ENCODE results near the gene OR11H7. TPM values are rescaled to one million over a fixed set of nuclear protein-coding genes. Genes with fewer than 3 reads are reported as not detected.

The OR11H7 gene
- total and polyA plus RNA-seq, 2 of the 4 experiments (the other 2 are of a cell fraction): not detected

DNA sequence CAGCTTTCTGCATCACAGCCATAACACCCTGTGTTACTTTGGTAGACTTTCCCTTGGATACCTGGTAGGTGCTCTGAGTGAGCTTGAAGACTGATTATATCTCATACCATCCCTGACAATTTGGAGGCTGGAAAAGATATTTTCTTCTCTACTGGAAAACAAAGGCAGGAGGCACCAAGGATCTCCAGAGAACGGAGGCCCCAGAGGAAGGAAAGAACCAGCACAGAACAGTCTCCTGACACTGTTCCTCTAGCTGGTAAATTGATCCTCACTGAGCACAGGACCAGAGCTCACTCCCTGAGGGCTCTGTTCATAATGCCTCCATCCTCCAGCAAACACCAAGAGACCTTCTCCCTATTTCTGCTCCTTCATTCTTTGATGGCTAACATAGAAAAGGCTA is 38.2 kb upstream of the OR11H7 start, which contains the start of gene OR11G2:
OR11G2 (plus strand) TSS at position 301 of the 400 bp plus-strand sequence. CDS start 6,542 bp downstream, outside the sequence.
- no peak within 1 kb of the TSS for H3K18ac ChIP-seq (ENCODE audit: low read depth, low read length)
- no peak within 1 kb of the TSS for H2AK9ac ChIP-seq (replicated peaks; ENCODE audit: low read depth, low read length, poor library complexity)
- H3K27me3 ChIP-seq (ENCODE audit: control insufficient read depth, insufficient read depth, low read length): no peaks in the 10 kb centered on the region
- no peak within 1 kb of the TSS for H3K4me3 ChIP-seq (ENCODE audit: insufficient read depth, low read depth, low read length)
- no peak within 1 kb of the TSS for H4K5ac ChIP-seq (ENCODE audit: low read depth, low read length)
- H3K36me3 ChIP-seq (ENCODE audit: control insufficient read depth, insufficient read depth, low read length): no peaks in the 10 kb centered on the region
- TF ChIP-seq MAZ (IDR thresholded peaks at IDR 0.05; ENCODE audit: borderline replicate concordance, low read depth, low read length) (no peak), RCOR1 (IDR thresholded peaks at IDR 0.05; ENCODE audit: insufficient replicate concordance, low read length) (no peak), MXI1 (IDR thresholded peaks at IDR 0.05; ENCODE audit: borderline replicate concordance, low read depth, low read length) (no peak), NFE2L2 (IDR thresholded peaks at IDR 0.05; ENCODE audit: low read depth, low read length) (no peak), CHD1 (IDR thresholded peaks at IDR 0.05; ENCODE audit: low read depth, low read length) (no peak), FOS (IDR thresholded peaks at IDR 0.05; ENCODE audit: low read depth, low read length) (no peak)
- TF ChIP-seq, protein P1, sequence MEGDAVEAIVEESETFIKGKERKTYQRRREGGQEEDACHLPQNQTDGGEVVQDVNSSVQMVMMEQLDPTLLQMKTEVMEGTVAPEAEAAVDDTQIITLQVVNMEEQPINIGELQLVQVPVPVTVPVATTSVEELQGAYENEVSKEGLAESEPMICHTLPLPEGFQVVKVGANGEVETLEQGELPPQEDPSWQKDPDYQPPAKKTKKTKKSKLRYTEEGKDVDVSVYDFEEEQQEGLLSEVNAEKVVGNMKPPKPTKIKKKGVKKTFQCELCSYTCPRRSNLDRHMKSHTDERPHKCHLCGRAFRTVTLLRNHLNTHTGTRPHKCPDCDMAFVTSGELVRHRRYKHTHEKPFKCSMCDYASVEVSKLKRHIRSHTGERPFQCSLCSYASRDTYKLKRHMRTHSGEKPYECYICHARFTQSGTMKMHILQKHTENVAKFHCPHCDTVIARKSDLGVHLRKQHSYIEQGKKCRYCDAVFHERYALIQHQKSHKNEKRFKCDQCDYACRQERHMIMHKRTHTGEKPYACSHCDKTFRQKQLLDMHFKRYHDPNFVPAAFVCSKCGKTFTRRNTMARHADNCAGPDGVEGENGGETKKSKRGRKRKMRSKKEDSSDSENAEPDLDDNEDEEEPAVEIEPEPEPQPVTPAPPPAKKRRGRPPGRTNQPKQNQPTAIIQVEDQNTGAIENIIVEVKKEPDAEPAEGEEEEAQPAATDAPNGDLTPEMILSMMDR (conservative IDR thresholded peaks at IDR 0.05; ENCODE audit: low read depth, low read length): no peak
- TF ChIP-seq, protein P2, sequence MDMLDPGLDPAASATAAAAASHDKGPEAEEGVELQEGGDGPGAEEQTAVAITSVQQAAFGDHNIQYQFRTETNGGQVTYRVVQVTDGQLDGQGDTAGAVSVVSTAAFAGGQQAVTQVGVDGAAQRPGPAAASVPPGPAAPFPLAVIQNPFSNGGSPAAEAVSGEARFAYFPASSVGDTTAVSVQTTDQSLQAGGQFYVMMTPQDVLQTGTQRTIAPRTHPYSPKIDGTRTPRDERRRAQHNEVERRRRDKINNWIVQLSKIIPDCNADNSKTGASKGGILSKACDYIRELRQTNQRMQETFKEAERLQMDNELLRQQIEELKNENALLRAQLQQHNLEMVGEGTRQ (IDR thresholded peaks at IDR 0.05; ENCODE audit: low read depth, low read length): no peak
- TF ChIP-seq, protein P3, sequence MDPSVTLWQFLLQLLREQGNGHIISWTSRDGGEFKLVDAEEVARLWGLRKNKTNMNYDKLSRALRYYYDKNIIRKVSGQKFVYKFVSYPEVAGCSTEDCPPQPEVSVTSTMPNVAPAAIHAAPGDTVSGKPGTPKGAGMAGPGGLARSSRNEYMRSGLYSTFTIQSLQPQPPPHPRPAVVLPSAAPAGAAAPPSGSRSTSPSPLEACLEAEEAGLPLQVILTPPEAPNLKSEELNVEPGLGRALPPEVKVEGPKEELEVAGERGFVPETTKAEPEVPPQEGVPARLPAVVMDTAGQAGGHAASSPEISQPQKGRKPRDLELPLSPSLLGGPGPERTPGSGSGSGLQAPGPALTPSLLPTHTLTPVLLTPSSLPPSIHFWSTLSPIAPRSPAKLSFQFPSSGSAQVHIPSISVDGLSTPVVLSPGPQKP (IDR thresholded peaks at IDR 0.05; ENCODE audit: borderline replicate concordance, low read depth, low read length): no peak
- dilution Hi-C loops (cut with HindIII; ENCODE audit: low sequenced_read_pairs, unreplicated experiment) (no loop called here), in situ Hi-C loops (cut with MboI; ENCODE audit: low sequenced_read_pairs) (no loop called here), intact Hi-C loops (cut with micrococcal nuclease) (no loop called here)
- H2BK120ac ChIP-seq (ENCODE audit: low read depth, low read length): no peak within 1 kb of the TSS
- no peak within 1 kb of the TSS for H4K8ac ChIP-seq (ENCODE audit: low read depth in 2 of 2, low read length in 2 of 2)
- H3K9ac ChIP-seq (ENCODE audit: low read depth, low read length): no peak within 1 kb of the TSS
- DNase-seq (no peak), ATAC-seq (ENCODE audit: low read depth) (no peak)
- H2BK20ac ChIP-seq (ENCODE audit: low read depth, low read length): no peak within 1 kb of the TSS
- H4K91ac ChIP-seq (ENCODE audit: insufficient read depth, low read depth, low read length): no peak within 1 kb of the TSS
- no peak within 1 kb of the TSS for H3K4me2 ChIP-seq (ENCODE audit: low read depth, low read length)
- no TSS peak for BruUV-seq (replicated peaks)
- no peak within 1 kb of the TSS for H2AK5ac ChIP-seq (ENCODE audit: low read depth, low read length)
- H2AFZ ChIP-seq (replicated peaks; ENCODE audit: low read length, poor library complexity): no peak within 1 kb of the TSS
- H3K79me1 ChIP-seq (ENCODE audit: low read depth in 1 of 2, low read length in 2 of 2): no peaks in the 10 kb centered on the region
- H3K4me1 ChIP-seq (ENCODE audit: control insufficient read depth, insufficient read depth, low read length): no peaks in the 10 kb centered on the region
- POLR2A ChIA-PET (ENCODE audit: unreplicated experiment): no interaction called here
- CTCF ChIA-PET: no interaction called here
- no peak within 1 kb of the TSS for H2BK15ac ChIP-seq (ENCODE audit: low read depth, low read length)
- H3K23ac ChIP-seq (ENCODE audit: low read depth, low read length): no peak within 1 kb of the TSS
- H3K9me3 ChIP-seq (ENCODE audit: control insufficient read depth, insufficient read depth, low read length): peaks cover 5% of the 10 kb centered on the region; the same call in 1 of the 2 replicates
- no peaks in the 10 kb centered on the region for H4K20me1 ChIP-seq (ENCODE audit: insufficient read depth, low read length)
- H3K27ac ChIP-seq (ENCODE audit: insufficient read depth, low read length): no peak within 1 kb of the TSS
- no peak within 1 kb of the TSS for H2BK5ac ChIP-seq (ENCODE audit: low read depth, low read length, poor library complexity, severe bottlenecking)
- H3K14ac ChIP-seq (replicated peaks; ENCODE audit: low read depth, low read length): no peak within 1 kb of the TSS
- no peak within 1 kb of the TSS for H3K4ac ChIP-seq (ENCODE audit: low read depth, low read length)
- no peaks in the 10 kb centered on the region for H3K9me1 ChIP-seq (ENCODE audit: insufficient read depth, low read length)
- no CpG with 5 or more reads among the region's 1 CpG for WGBS, 2 experiments (ENCODE audit: extremely low coverage in 2 of 2, insufficient read length in 1 of 2)
- no peak within 1 kb of the TSS for H3K56ac ChIP-seq (ENCODE audit: extremely low read depth, insufficient read depth, low read length)
